Endothelial cell of umbilical vein (primary cell): ENCODE data around the gene ALDH2. TPM values are rescaled to one million over a fixed set of nuclear protein-coding genes. Genes with fewer than 3 reads are reported as not detected.

Source experiments
- BruUV-seq: library from RNA; stranded (reverse); fragments of 400-500 nt; replicated peaks from 2 replicates; lab custom pipeline; 2021; lab: Mats Ljungman, UMichigan
- CTCF ChIA-PET: fragments of 300-600, 350-600 bp; sonication (Branson Sonifier 250); formaldehyde crosslinking; loops from one replicate; lab custom pipeline; 2021; ENCODE audit warnings: antibody characterized with exemption, inconsistent platforms; lab: Charles Lee
- POLR2A ChIA-PET: fragments of 300-600, 350-600 bp; sonication (Branson Sonifier 250); formaldehyde crosslinking; loops from one replicate; lab custom pipeline; 2021; ENCODE audit warnings: antibody characterized with exemption, inconsistent platforms; lab: Charles Lee
- DNase-seq: peaks from one replicate; pipeline ENCODE4 v3.0.0-alpha.2; 2011; ENCODE audit warnings: low read depth, low spot score
- FAIRE-seq: peaks from 2 replicates; lab custom pipeline; 2011; peaks lifted over from hg19 to GRCh38; lab: Jason Lieb, UNC
- H2AFZ ChIP-seq: 2 replicates; pipeline ENCODE4 v1.6.0; 2012; ENCODE audit warnings: low read depth, low read length, control low read depth, inconsistent platforms
- H3K27ac ChIP-seq: 2 replicates; pipeline ENCODE4 v1.5.1; 2011; ENCODE audit warnings: low read depth, mild to moderate bottlenecking, control low read depth, low read length, moderate library complexity; ENCODE audit not compliant: insufficient read depth
- H3K27me3 ChIP-seq, 2 experiments: 2 replicates each; pipeline versions ENCODE4 v1.6.0 to v1.6.1; 2011; ENCODE audit warnings: low read length in 2 of 2, mixed read lengths in 1 of 2; ENCODE audit not compliant: control insufficient read depth in 2 of 2, insufficient read depth in 2 of 2
- H3K36me3 ChIP-seq, 2 experiments: 2 replicates in 1 of 2; 3 replicates in 1 of 2; pipeline ENCODE4 v1.5.1; 2011; ENCODE audit warnings: low read length in 2 of 2, mild to moderate bottlenecking in 1 of 2, moderate library complexity in 1 of 2; ENCODE audit not compliant: control insufficient read depth in 2 of 2, insufficient read depth in 2 of 2; ENCODE audit errors: extremely low read depth in 1 of 2
- H3K4me1 ChIP-seq: 3 replicates; pipeline ENCODE4 v1.5.1; 2011; ENCODE audit warnings: mild to moderate bottlenecking, low read length; ENCODE audit not compliant: control insufficient read depth, insufficient read depth; ENCODE audit errors: extremely low read depth
- H3K4me2 ChIP-seq: 2 replicates; pipeline ENCODE4 v1.6.1; 2011; ENCODE audit warnings: low read length, control low read depth, mixed read lengths; ENCODE audit not compliant: insufficient read depth
- H3K4me3 ChIP-seq, 3 experiments: fragments of 200-600 bp in 1 of 3; sonication (generic), shearing (Covaris generic) in 1 of 3; replicated peaks in 1 of 3; 2 replicates each; pipeline ENCODE4 v1.5.1; 2011 to 2016; ENCODE audit warnings: control low read depth in 3 of 3, low read length in 3 of 3, mild to moderate bottlenecking in 2 of 3, inconsistent platforms in 1 of 3, low read depth in 1 of 3, moderate library complexity in 1 of 3; ENCODE audit not compliant: insufficient read depth in 1 of 3
- H3K79me2 ChIP-seq: 2 replicates; pipeline ENCODE4 v1.6.0; 2012; ENCODE audit warnings: low read length, inconsistent platforms; ENCODE audit not compliant: control insufficient read depth, insufficient read depth
- H3K9ac ChIP-seq: replicated peaks from 2 replicates; pipeline ENCODE3; 2011; ENCODE audit warnings: low read length, control low read depth; ENCODE audit not compliant: insufficient read depth; ENCODE audit errors: extremely low read depth
- H3K9me1 ChIP-seq: replicated peaks from 3 replicates; pipeline ENCODE4 v1.6.0; 2011; ENCODE audit warnings: mild to moderate bottlenecking, low read length; ENCODE audit not compliant: control insufficient read depth, insufficient read depth; ENCODE audit errors: extremely low read depth
- H3K9me3 ChIP-seq: replicated peaks from 2 replicates; pipeline ENCODE4 v1.5.1; 2012; ENCODE audit warnings: low read length, inconsistent platforms; ENCODE audit not compliant: control insufficient read depth, insufficient read depth
- H4K20me1 ChIP-seq: replicated peaks from 2 replicates; pipeline ENCODE3; 2011; ENCODE audit warnings: mild to moderate bottlenecking, low read length; ENCODE audit not compliant: control insufficient read depth, insufficient read depth; ENCODE audit errors: extremely low read depth
- EZH2 ChIP-seq: IDR thresholded peaks from 2 replicates; pipeline ENCODE4 v1.6.1; 2012; ENCODE audit warnings: borderline replicate concordance, low read depth, mild to moderate bottlenecking, moderate library complexity, low read length, inconsistent platforms; ENCODE audit not compliant: severe bottlenecking
- FOS ChIP-seq: IDR thresholded peaks from 2 replicates; pipeline ENCODE4 v1.6.1; 2011; ENCODE audit warnings: mild to moderate bottlenecking, low read length, moderate library complexity, borderline replicate concordance; ENCODE audit not compliant: insufficient read depth
- GATA2 ChIP-seq: IDR thresholded peaks from 2 replicates; pipeline ENCODE4 v1.7.0; 2011; ENCODE audit warnings: low read depth, mild to moderate bottlenecking, moderate library complexity, mixed read lengths, low read length; ENCODE audit not compliant: insufficient read length, insufficient read depth
- JUN ChIP-seq: IDR thresholded peaks from 2 replicates; pipeline ENCODE4 v1.6.1; 2011; ENCODE audit warnings: borderline replicate concordance, low read depth; ENCODE audit not compliant: insufficient read length, insufficient read depth
- MAX ChIP-seq: IDR thresholded peaks from 2 replicates; pipeline ENCODE4 v1.6.1; 2011; ENCODE audit not compliant: insufficient read depth, insufficient read length
- MYC ChIP-seq: IDR thresholded peaks from one replicate; pipeline ENCODE4 v1.6.1; 2011; ENCODE audit warnings: mild to moderate bottlenecking, low read depth, low read length
- POLR2A ChIP-seq: IDR thresholded peaks from 2 replicates; pipeline ENCODE4 v1.6.1; 2012; ENCODE audit warnings: low read depth, mild to moderate bottlenecking, control low read depth, low read length
- POLR2AphosphoS5 ChIP-seq: IDR thresholded peaks from 2 replicates; pipeline ENCODE4 v1.6.1; 2012; ENCODE audit warnings: low read depth, mild to moderate bottlenecking, control low read depth, low read length, moderate library complexity; ENCODE audit not compliant: insufficient read depth
- dilution Hi-C: fragments of 300-500 bp; cut with MboI; formaldehyde crosslinking; loops from one replicate; pipeline ENCODE4 v1.15.0; 2019; ENCODE audit warnings: low sequenced_read_pairs; ENCODE audit not compliant: extremely low pct_ligation_motif_present
- intact Hi-C: fragments of 100-400 bp; cut with micrococcal nuclease; formaldehyde crosslinking; loops from one replicate; pipeline ENCODE4 v1.10.0; 2022
- polyA plus RNA-seq, 4 experiments: library from polyadenylated mRNA; depleted of rRNA in 3 of 4; stranded (reverse) in 3 of 4; unstranded in 1 of 4; fragments of >200 nt; gene quantifications; 2 replicates each; pipeline versions ENCODE4 v1.2.1 to v1.2.3, GENCODE V29; 2011 to 2012; ENCODE audit warnings: missing spikeins in 1 of 4
- total RNA-seq: library from RNA; stranded (reverse); gene quantifications from 2 replicates; pipeline ENCODE4 v1.2.3, GENCODE V29; 2021
- TF ChIP-seq, protein P1 (sequence below), 2 donors: IDR thresholded peaks; 1 replicate in 1 of 2; 2 replicates in 1 of 2; pipeline ENCODE4 v1.5.1; 2011; ENCODE audit warnings: low read length in 2 of 2, mild to moderate bottlenecking in 2 of 2, moderate library complexity in 2 of 2, control low read depth in 1 of 2, inconsistent platforms in 1 of 2, low read depth in 1 of 2; ENCODE audit not compliant: insufficient read depth in 1 of 2; ENCODE audit errors: extremely low read depth in 1 of 2

The ALDH2 gene
- total and polyA plus RNA-seq, 2 donors (not counting 3 experiments of a cell fraction or from before 2014, with no cell fraction given): 69.5 to 86.5 TPM

- Histone ChIP-seq H3K9me3 (no peaks in the 10 kb centered on the region), H3K79me2 (no peaks in the 10 kb centered on the region), H3K27me3 (no peaks in the 10 kb centered on the region), H3K36me3 (peaks cover 7 to 20% of the 10 kb centered on the region in 2 experiments), H3K4me3 (no peak overlapping the region), H3K9ac (no peak overlapping the region), H4K20me1 (no peaks in the 10 kb centered on the region), H3K4me2 (no peak overlapping the region), H2AFZ (no peak overlapping the region), H3K9me1 (no peaks in the 10 kb centered on the region), H3K4me1 (peaks cover 14% of the 10 kb centered on the region), H3K27ac (no peak overlapping the region)
- ChIA-PET CTCF (interaction anchor here (1.8 kb wide), 1 partner anchor 32 kb away, joined by 4 read pairs; no protein-coding TSS in a partner anchor), POLR2A (no interaction called here)
- TF ChIP-seq POLR2A (no peak), FOS (no peak), POLR2AphosphoS5 (no peak), JUN (no peak), GATA2 (no peak), MAX (no peak), EZH2 (no peak), MYC (no peak)
- TF ChIP-seq, protein P1, sequence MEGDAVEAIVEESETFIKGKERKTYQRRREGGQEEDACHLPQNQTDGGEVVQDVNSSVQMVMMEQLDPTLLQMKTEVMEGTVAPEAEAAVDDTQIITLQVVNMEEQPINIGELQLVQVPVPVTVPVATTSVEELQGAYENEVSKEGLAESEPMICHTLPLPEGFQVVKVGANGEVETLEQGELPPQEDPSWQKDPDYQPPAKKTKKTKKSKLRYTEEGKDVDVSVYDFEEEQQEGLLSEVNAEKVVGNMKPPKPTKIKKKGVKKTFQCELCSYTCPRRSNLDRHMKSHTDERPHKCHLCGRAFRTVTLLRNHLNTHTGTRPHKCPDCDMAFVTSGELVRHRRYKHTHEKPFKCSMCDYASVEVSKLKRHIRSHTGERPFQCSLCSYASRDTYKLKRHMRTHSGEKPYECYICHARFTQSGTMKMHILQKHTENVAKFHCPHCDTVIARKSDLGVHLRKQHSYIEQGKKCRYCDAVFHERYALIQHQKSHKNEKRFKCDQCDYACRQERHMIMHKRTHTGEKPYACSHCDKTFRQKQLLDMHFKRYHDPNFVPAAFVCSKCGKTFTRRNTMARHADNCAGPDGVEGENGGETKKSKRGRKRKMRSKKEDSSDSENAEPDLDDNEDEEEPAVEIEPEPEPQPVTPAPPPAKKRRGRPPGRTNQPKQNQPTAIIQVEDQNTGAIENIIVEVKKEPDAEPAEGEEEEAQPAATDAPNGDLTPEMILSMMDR (IDR thresholded peaks at IDR 0.05; ENCODE audit: extremely low read depth in 1 of 2, insufficient read depth in 1 of 2, low read depth in 1 of 2, low read length in 2 of 2): no peak
- no TSS peak for BruUV-seq
- dilution Hi-C loops (no loop called here), intact Hi-C loops (no loop called here)
- DNase-seq (no peak), FAIRE-seq (no peak)
These were observed 13.9 kb downstream of the ALDH2 start for GRCh38 chr12:111780615-111781014.
